Measurements from ENCODE around the gene RNU1-3.

RNU1-3 gene

DNA sequence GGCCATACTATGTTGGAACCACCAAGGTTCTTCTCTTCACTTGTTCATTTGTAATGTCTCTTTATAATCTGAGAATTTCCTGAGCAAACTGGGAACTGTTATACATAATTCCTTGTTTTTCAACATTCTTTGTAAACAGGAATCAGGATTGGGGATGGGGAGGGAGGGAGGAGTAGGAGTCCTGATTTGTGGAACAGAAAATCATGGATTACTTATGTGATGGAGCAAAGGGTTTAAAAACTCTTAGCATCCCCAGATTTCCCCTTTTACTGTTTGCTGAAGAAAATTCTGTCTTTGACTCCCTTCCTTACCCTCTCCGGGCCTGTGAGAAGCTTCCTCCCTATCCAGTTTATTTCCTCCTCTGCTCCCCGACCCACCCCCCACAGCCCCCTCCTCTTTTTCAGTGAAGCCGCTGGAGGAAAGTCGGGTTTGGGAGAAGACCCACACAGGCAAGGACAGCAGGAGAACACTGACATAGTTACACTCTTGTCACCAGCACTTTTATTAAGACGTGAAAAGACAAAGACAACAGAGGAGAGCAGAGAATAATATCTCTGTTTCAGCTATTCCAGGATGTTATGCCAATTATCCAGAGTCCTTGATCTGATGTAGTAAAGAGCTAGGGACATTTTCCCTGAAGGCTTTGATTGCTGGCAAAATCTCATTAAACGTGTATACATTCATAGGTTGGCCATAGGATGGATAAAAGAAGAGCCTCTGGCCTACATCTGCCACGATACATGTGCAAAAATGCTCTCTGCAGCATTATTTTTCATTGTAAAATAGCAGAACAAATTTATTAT, 48.8 kb downstream of the RNU1-3 start:
- DNase-seq (ENCODE audit: low spot score) = peak; percentile 8

DNA sequence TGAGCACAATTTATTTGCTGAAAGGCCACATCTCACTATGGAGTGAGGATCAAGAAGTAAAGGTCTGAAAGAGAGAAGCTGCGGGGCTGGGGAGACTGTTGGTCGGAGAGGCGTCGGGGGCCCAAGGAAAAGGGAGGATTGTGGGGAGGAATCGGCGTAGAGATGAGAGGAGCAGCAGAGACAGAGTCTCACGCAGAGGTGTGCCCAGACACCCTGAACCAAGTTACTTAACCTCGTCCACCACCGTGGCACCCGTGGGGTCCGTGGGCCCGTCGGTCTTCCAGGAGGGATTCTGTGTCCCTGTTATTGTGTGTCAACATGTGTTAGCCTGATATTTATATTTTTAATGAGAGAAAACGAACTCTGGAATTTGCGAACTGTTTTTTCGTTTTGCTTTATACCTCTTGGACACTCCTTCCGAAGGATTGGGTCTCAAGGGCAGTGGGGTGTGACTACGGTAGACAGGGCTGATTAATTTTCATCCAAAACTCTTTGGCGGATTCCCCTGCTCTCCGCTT, 49.6 kb downstream of the RNU1-3 start:
- no peak for DNase-seq (ENCODE audit: low spot score)
